ENCODE measurements around the gene MET.

DNA sequence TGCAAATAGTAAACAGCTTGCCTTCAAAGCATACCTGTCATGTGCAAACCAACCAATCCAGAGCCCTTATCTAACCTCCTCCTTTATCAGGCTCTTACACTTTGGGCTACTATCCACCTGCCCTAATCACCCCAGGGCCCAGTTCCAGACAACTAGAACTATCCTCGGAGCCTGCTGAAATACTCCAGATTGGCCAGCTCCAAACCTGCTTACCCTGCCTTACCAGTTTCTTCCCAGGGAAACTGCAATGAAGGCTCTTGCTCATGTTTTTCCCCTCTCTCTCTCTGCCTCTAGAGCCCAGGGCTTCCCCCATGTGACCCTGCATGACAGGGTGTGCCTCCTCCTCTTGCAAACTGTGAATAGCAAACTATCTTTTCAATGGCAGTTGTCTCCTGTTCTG is 109.0 kb downstream of the MET start:
- TF ChIP-seq JUND (IDR thresholded peaks at IDR 0.05) (peak; percentile 27; the same call in 1 of the 2 replicates), EZH2 (IDR thresholded peaks at IDR 0.05) (no peak), POLR2A (IDR thresholded peaks at IDR 0.05; ENCODE audit: borderline replicate concordance, extremely low read depth, insufficient read depth, insufficient read length) (no peak), POLR2AphosphoS5 (IDR thresholded peaks at IDR 0.05; ENCODE audit: low read depth, low read length) (no peak; the same call in 1 of the 2 replicates)
- TF ChIP-seq, protein P1, sequence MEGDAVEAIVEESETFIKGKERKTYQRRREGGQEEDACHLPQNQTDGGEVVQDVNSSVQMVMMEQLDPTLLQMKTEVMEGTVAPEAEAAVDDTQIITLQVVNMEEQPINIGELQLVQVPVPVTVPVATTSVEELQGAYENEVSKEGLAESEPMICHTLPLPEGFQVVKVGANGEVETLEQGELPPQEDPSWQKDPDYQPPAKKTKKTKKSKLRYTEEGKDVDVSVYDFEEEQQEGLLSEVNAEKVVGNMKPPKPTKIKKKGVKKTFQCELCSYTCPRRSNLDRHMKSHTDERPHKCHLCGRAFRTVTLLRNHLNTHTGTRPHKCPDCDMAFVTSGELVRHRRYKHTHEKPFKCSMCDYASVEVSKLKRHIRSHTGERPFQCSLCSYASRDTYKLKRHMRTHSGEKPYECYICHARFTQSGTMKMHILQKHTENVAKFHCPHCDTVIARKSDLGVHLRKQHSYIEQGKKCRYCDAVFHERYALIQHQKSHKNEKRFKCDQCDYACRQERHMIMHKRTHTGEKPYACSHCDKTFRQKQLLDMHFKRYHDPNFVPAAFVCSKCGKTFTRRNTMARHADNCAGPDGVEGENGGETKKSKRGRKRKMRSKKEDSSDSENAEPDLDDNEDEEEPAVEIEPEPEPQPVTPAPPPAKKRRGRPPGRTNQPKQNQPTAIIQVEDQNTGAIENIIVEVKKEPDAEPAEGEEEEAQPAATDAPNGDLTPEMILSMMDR (IDR thresholded peaks at IDR 0.05 in 2 of 3, conservative IDR thresholded peaks at IDR 0.05 in 1 of 3; ENCODE audit: borderline replicate concordance in 1 of 3, insufficient read depth in 1 of 3, low read depth in 2 of 3, low read length in 2 of 3), result no peak

Measured in HCT116 (cell line).